NB4 (cell line): ENCODE measurements around the gene CLIC1.
A peak's percentile ranks its signal among the peaks of the same experiment; 100 is the strongest.

ENCODE experiments used
- DNase-seq: peaks from one replicate; pipeline ENCODE4 v3.0.0; 2010; ENCODE audit warnings: low read depth
- H3K4me3 ChIP-seq: one replicate; pipeline ENCODE4 v1.5.1; 2011; ENCODE audit warnings: mild to moderate bottlenecking, low read depth, low read length, moderate library complexity
- CTCF ChIP-seq: IDR thresholded peaks from one replicate; pipeline ENCODE4 v1.5.1; 2012; ENCODE audit warnings: low read depth, low read length
- MAX ChIP-seq: IDR thresholded peaks from 2 replicates; pipeline ENCODE4 v1.6.1; 2011; ENCODE audit warnings: low read depth, low read length
- MYC ChIP-seq: IDR thresholded peaks from 2 replicates; pipeline ENCODE4 v1.6.1; 2011; ENCODE audit warnings: low read depth, low read length
- POLR2A ChIP-seq: IDR thresholded peaks from 2 replicates; pipeline ENCODE4 v1.6.1; 2011; ENCODE audit warnings: mild to moderate bottlenecking; ENCODE audit not compliant: insufficient read length; ENCODE audit errors: extremely low read depth

Gene CLIC1

GRCh38 chr6:31776989-31777666 lies 40.8 kb upstream of the CLIC1 start, which contains the start of gene VWA7:
VWA7 (minus strand) TSS chr6:31777328; CDS start chr6:31776779, 549 bp downstream.
- TF ChIP-seq MAX (peak; percentile 71), MYC (0 out of 2 replicates have a peak, but pooled peaks have one; percentile 10), CTCF (no peak), POLR2A (no peak)
- peak; percentile 96 for DNase-seq
- H3K4me3 ChIP-seq: no peak within 1 kb of the TSS

- no peak for TF ChIP-seq POLR2A
- H3K4me3 ChIP-seq: no peak overlapping the region
- DNase-seq: no peak
Measured at GRCh38 chr6:31776485-31776988, 40.2 kb upstream of the CLIC1 start.

- no peak overlapping the region for H3K4me3 ChIP-seq
- TF ChIP-seq MYC (no peak), MAX (no peak), CTCF (no peak), POLR2A (no peak)
- no peak for DNase-seq
Measured at GRCh38 chr6:31775633-31776484, 39.5 kb upstream of the CLIC1 start.

- no peak for DNase-seq
- TF ChIP-seq MYC (no peak), POLR2A (no peak), MAX (no peak), CTCF (no peak)
- H3K4me3 ChIP-seq: no peak overlapping the region
Measured at GRCh38 chr6:31775184-31775583, 38.9 kb upstream of the CLIC1 start.

GRCh38 chr6:31771992-31772358 lies 35.6 kb upstream of the CLIC1 start:
- DNase-seq: no peak
- TF ChIP-seq CTCF (no peak), MAX (no peak), POLR2A (no peak), MYC (no peak)
- no peak overlapping the region for H3K4me3 ChIP-seq

GRCh38 chr6:31770860-31771259 lies 34.5 kb upstream of the CLIC1 start:
- no peak for DNase-seq
- TF ChIP-seq MYC: no peak
- TF ChIP-seq CTCF: no peak
- no peak for TF ChIP-seq MAX
- no peak for TF ChIP-seq POLR2A
- no peak overlapping the region for H3K4me3 ChIP-seq
